Measurements from ENCODE around the gene BTBD7.
A peak's percentile ranks its signal among the peaks of the same experiment; 100 is the strongest.
"Not testable (repeated sequence)": the region's sequence is repeated elsewhere in the genome, so short reads cannot be mapped to it uniquely, and the experiment has no call there.

Gene BTBD7, protein sequence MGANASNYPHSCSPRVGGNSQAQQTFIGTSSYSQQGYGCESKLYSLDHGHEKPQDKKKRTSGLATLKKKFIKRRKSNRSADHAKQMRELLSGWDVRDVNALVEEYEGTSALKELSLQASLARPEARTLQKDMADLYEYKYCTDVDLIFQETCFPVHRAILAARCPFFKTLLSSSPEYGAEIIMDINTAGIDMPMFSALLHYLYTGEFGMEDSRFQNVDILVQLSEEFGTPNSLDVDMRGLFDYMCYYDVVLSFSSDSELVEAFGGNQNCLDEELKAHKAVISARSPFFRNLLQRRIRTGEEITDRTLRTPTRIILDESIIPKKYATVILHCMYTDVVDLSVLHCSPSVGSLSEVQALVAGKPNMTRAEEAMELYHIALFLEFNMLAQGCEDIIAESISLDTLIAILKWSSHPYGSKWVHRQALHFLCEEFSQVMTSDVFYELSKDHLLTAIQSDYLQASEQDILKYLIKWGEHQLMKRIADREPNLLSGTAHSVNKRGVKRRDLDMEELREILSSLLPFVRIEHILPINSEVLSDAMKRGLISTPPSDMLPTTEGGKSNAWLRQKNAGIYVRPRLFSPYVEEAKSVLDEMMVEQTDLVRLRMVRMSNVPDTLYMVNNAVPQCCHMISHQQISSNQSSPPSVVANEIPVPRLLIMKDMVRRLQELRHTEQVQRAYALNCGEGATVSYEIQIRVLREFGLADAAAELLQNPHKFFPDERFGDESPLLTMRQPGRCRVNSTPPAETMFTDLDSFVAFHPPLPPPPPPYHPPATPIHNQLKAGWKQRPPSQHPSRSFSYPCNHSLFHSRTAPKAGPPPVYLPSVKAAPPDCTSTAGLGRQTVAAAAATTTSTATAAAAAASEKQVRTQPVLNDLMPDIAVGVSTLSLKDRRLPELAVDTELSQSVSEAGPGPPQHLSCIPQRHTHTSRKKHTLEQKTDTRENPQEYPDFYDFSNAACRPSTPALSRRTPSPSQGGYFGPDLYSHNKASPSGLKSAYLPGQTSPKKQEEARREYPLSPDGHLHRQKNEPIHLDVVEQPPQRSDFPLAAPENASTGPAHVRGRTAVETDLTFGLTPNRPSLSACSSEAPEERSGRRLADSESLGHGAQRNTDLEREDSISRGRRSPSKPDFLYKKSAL

DNA sequence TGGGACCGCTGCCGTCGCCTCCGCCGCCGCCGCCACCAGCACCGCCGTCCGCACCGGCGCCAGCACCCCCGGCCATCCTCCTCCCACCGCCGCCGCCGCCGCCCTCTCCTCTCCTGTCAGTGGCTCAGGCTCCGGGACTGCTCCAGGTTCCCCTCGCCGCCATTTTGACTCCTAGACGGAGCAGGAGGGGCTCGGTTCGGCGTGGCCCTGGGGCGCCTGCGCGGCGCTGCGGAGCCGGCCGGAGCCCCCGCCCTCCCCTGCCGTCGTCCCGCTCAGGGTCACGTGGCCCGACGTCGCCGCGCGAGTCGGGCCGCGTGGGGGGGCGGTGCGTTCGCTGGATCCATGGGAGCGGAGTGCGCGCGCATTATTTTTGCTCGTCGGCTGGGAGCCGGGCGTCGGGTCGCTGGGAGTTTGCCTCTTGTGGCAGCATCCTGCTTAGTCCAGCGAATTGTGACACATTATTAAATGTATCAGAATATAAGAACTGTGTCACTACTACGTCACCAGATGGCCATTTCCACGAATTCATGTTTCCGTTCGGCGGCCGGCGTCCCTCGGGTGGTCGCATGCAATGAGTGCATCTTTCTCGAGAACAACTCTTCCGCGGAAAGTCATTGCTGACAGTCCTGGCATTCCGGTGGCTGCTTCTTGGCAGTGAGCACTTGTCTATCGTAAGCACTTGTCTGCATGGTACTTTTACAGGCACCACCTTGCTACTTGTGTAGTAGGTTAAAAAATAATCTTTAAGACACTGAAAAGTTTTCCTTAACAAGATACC, at the start of gene BTBD7:
TSS of gene BTBD7 (minus strand) at position 184 of the 778 bp plus-strand sequence. CDS start 36,985 bp downstream, outside the sequence.
- no peak for TF ChIP-seq JUND (IDR thresholded peaks at IDR 0.05; ENCODE audit: low read depth)
- DNase-seq (ENCODE audit: low read depth in 1 of 2, low spot score in 1 of 2), result peak; percentile 98
- in situ Hi-C loops (cut with HindIII; ENCODE audit: low pct_unique_long_range_greater_than_20kb, low sequenced_read_pairs), result no loop called here

DNA sequence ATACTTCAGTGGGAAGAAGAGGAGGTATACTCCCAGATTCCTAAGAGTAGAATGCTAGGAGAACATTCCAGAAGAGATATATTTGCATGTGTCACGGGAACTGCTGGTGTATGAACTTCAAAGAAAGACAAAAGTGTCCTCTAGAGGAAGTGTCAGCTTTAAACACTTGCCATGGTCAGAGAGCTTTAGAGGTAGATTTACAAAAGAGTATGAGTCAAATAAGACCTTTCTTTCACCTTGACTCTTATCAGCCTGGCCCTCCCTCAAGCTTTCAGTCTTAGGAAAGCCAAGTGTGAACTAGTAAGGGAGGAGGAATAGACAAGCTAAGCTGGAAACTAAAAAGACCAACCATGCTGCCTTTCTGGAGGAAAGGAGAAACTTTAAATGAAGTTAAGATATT, 48.8 kb upstream of the BTBD7 start:
- TF ChIP-seq JUND (IDR thresholded peaks at IDR 0.05; ENCODE audit: low read depth), result no peak
- in situ Hi-C loops (cut with HindIII; ENCODE audit: low pct_unique_long_range_greater_than_20kb, low sequenced_read_pairs), result no loop called here
- DNase-seq (ENCODE audit: low read depth in 1 of 2, low spot score in 1 of 2), result no peak

DNA sequence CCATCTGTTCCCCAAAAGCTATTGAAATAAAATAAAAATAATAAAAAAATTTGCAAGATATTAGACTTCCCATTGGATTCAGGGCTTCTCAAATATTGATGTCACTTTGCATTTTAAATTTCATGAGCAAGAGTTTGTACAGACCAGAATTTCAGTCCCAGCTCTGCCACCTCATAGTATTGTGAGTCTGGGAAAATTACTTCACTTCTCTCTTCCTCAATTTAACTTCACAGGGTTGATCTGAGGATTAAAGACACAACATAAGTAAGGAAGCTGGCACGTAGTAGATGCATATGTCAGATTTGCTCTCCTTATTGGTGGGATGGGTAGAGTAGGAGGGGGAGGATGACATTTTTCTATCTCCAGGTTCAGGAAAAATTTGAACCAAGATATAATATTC, 47.0 kb upstream of the BTBD7 start:
- in situ Hi-C loops (cut with HindIII; ENCODE audit: low pct_unique_long_range_greater_than_20kb, low sequenced_read_pairs), result no loop called here

DNA sequence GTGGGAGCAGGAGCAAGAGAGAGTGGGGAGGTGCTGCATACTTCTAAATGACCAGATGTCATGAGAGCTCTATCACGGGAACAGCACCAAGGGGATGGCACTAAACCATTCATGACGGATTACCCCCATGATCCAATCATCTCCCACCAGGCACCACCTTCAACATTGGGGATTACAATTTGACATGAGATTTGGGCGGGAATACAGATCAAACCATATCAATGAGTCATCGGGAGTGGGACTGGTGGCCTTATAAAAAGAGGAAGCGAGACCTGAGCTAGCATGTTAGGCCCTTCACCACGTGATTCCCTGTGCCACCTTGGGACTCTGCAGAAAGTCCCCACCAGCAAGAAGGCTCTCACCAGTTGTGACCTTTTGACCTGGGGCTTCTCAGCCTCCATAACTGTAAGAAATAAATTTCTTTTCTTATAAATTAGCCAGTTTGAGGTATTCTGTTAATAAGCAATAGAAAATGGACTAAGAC, 42.9 kb upstream of the BTBD7 start:
- no peak for TF ChIP-seq JUND (IDR thresholded peaks at IDR 0.05; ENCODE audit: low read depth)
- DNase-seq (ENCODE audit: low read depth in 1 of 2, low spot score in 1 of 2), result no peak
- in situ Hi-C loops (cut with HindIII; ENCODE audit: low pct_unique_long_range_greater_than_20kb, low sequenced_read_pairs), result no loop called here

More for the DNA sequence above, 47.0 kb upstream of the BTBD7 start:
- no peak for TF ChIP-seq JUND (IDR thresholded peaks at IDR 0.05; ENCODE audit: low read depth)
- DNase-seq (ENCODE audit: low read depth in 1 of 2, low spot score in 1 of 2), result no peak

DNA sequence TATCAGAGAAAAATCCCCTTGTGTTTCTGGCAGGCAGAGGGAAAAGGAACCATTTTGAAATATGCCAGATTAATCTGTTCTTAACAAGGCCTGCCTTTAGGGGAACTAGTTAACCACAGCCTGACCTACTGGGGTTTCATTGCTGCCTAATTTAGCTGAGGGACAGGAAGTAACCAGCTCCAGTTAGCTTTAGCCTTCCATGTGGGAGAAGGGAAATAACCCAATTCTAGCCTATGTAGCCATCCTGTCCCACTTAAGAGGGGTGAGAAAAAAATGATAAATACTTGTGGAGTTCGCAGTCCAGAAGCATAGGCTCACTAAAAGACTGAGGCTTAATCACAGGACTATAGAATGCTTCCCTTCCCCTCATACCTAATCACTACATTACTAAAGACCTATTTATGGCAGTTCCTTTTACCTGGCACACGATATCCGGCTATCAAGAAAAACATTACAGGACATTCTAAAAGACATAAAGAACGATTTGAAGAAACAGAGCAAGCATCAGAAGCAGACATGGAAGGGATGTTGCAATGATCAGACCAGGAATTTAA, 37.0 kb upstream of the BTBD7 start:
- TF ChIP-seq JUND (IDR thresholded peaks at IDR 0.05; ENCODE audit: low read depth), result no peak
- in situ Hi-C loops (cut with HindIII; ENCODE audit: low pct_unique_long_range_greater_than_20kb, low sequenced_read_pairs), result no loop called here
- DNase-seq (ENCODE audit: low read depth in 1 of 2, low spot score in 1 of 2), result no peak

DNA sequence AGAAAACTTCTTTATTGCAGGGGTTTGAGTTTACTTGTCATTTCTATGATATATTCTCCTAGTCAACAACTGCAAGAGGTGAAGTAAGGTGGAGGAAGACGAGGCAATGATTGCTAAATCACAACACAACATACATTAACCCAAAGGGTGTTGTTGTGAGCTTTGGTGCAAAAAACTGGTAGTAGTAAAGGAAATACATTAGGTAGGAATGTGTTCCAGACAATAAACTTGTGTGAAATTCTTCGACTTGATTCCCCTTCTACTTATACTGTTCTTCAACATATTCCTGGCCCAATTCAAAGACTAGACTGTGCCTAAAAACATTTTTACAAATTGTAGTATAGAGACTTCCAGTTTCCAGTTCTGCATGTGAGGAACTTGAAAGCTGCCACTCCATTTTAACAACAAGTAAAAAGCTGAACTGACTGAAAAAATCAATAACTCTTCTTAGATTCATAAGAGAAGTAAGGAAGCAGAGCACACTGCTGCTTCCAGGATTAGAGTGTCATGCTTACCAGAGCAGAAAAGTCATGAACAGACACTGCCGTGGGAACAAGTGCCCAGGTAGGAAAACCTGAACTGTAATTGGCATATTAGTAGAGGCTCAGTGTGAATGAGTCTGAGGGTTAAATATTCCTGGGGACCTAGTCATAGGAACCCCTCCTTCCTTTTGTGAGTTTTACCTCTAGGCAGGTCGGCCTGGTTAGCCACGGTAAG, 36.3 kb upstream of the BTBD7 start:
- in situ Hi-C loops (cut with HindIII; ENCODE audit: low pct_unique_long_range_greater_than_20kb, low sequenced_read_pairs), result no loop called here
- no peak for DNase-seq (ENCODE audit: low read depth in 1 of 2, low spot score in 1 of 2)
- no peak for TF ChIP-seq JUND (IDR thresholded peaks at IDR 0.05; ENCODE audit: low read depth)

DNA sequence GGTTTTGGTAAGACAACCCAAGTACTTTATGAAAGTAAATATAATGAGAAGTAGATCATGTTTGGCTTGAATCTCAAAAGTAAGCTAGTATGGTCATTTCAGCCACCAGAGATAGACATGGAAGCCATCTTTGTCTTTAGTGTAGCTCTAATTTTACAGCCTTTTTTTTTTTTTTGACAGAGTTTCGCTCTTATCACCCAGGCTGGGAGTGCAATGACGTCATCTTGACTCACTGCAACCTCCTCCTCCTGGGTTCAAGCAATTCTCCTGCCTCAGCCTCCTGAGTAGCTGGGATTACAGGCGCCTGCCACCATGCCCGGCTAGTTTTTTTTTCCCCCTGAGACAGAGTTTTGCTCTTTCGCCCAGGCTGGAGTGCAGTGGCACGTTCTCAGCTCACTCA, 22.0 kb upstream of the BTBD7 start:
- DNase-seq (ENCODE audit: low read depth in 1 of 2, low spot score in 1 of 2); in situ Hi-C loops (cut with HindIII; ENCODE audit: low pct_unique_long_range_greater_than_20kb, low sequenced_read_pairs): not testable (repeated sequence)

DNA sequence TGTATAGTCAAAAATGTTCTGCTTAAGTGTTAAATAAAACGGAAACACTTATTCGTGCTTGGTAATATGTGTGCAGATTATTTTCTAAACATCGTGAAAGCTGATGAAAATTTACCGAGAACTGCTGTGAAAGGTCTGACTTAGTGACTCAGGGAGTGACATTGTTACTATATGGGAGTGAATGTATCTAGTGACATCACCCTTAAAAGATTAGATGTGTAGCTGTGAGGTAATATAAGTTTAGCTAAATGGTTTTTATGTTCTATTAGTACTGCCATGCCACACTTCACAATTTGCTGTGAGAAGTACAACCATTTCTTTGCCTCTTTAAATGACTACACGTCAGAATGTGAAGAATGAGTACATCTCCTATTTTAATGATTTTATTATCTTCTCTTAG, 15.5 kb upstream of the BTBD7 start:
- in situ Hi-C loops (cut with HindIII; ENCODE audit: low pct_unique_long_range_greater_than_20kb, low sequenced_read_pairs), result no loop called here
- no peak for DNase-seq (ENCODE audit: low read depth in 1 of 2, low spot score in 1 of 2)
- no peak for TF ChIP-seq JUND (IDR thresholded peaks at IDR 0.05; ENCODE audit: low read depth)

DNA sequence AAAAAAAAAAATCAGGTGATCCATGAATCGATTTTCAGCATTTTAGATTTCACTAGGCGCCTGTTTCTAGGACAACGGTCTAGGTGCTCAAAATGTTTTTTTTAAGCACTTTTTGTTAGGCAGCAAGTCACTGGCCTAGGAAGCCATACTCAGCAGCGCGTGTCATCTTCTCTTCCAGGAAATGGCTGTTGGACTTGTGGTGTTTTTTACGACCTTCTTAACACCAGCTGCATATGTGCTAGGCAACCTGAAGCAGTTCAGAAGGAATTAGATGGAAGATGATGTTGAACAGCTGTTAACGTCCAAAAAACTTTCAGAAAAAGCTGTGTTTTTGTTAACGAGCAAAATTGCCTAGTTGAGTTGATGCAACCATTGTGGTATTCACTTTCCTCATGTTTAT, 15.0 kb upstream of the BTBD7 start:
- no peak for DNase-seq (ENCODE audit: low read depth in 1 of 2, low spot score in 1 of 2)
- TF ChIP-seq JUND (IDR thresholded peaks at IDR 0.05; ENCODE audit: low read depth), result no peak
- in situ Hi-C loops (cut with HindIII; ENCODE audit: low pct_unique_long_range_greater_than_20kb, low sequenced_read_pairs), result no loop called here

DNA sequence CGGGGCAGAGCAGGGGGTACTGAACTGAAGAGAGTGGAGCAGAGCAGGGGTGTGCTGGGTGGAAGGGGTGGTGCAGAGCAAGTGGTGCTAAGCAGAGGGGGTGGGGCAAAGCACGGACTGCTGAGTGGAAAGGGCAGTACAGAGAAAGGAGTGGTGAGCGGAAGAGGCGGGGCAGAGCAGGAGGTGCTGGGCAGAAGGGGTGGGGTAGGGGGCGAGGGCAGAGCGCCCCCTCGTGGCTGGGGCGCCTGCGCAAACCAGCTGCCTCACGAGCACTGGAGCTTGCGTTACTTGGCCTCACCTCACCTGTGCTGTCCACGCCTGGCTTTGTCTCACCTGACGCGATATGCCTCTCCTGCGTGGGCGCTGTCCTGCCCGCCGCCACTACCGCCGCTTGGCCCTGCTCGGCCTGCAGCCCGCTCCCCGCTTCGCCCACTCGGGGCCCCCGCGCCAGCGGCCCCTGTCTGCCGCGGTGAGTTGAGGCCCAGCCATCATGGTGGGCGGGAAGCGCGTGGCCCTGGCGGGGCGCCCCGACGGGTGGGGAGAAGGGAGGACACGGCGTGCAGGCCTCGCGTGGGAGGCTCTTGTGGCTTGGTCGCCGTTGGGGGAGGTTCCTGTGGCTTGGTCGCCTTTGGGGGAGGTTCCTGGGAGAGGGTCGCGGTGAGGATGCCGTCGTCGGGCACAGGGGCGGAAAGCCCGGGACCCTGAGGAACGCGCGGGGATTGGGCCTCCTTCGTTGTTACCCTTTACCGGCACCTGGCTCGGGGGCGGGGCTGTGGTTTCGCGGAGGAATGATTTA, 14.3 kb upstream of the BTBD7 start, which contains the start of gene COX8C:
TSS of gene COX8C (plus strand) at position 257 of the 796 bp plus-strand sequence. CDS start at position 344, 87 bp downstream.
- no peak for TF ChIP-seq JUND (IDR thresholded peaks at IDR 0.05; ENCODE audit: low read depth)
- in situ Hi-C loops (cut with HindIII; ENCODE audit: low pct_unique_long_range_greater_than_20kb, low sequenced_read_pairs), result no loop called here
- DNase-seq (ENCODE audit: low read depth in 1 of 2, low spot score in 1 of 2), result no peak

All from T47D (cell line).